HFFc6 (cell line): ENCODE data around the gene POU3F3. TPM values are rescaled to one million over a fixed set of nuclear protein-coding genes. Genes with fewer than 3 reads are reported as not detected.

Source experiments
- DNase-seq: peaks from one replicate; pipeline ENCODE4 v3.0.0-alpha.2; 2018
- H3K27ac Mint-ChIP-seq: 2 replicates; pipeline ENCODE4 v1.8.0; 2020; ENCODE audit warnings: mild to moderate bottlenecking, mixed read lengths
- H3K27me3 Mint-ChIP-seq: 2 replicates; pipeline ENCODE4 v1.8.0; 2021; ENCODE audit warnings: mild to moderate bottlenecking, moderate library complexity, mixed read lengths; ENCODE audit not compliant: insufficient read depth
- H3K36me3 Mint-ChIP-seq: 2 replicates; pipeline ENCODE4 v1.8.0; 2021; ENCODE audit warnings: low read depth, mixed read lengths
- H3K4me1 Mint-ChIP-seq: 2 replicates; pipeline ENCODE4 v1.8.0; 2020; ENCODE audit warnings: low read depth, mixed read lengths
- H3K4me3 Mint-ChIP-seq: 2 replicates; pipeline ENCODE4 v1.8.0; 2020; ENCODE audit warnings: mild to moderate bottlenecking, moderate library complexity, mixed read lengths
- H3K9me3 Mint-ChIP-seq: 2 replicates; pipeline ENCODE4 v1.8.0; 2020; ENCODE audit warnings: mild to moderate bottlenecking, mixed read lengths
- CTCF ChIP-seq: fragments of 200-600 bp; sonication (generic); IDR thresholded peaks from 2 replicates; pipeline ENCODE4 v1.5.0; 2021; ENCODE audit warnings: antibody characterized with exemption, mild to moderate bottlenecking
- total RNA-seq, 6 experiments: library from RNA; stranded (reverse); fragmentation: NEBNext Ultra II Directional; extraction: Animal tissue kit (Norgen Biotek cat#: 25700); gene quantifications; 2 replicates in 1 of 6; 3 replicates in 5 of 6; pipeline ENCODE4 v1.2.3, GENCODE V29; 2021

POU3F3 gene
- total RNA-seq, 6 experiments from 2014 or later, result not detected

- DNase-seq, result no peak
Measured at GRCh38 chr2:104836265-104836664, 17.6 kb upstream of the POU3F3 start.

GRCh38 chr2:104836841-104837240, 17.1 kb upstream of the POU3F3 start:
- TF ChIP-seq CTCF, result no peak
- Mint-ChIP-seq H3K9me3 (no peaks in the 10 kb centered on the region), H3K4me3 (no peak overlapping the region), H3K27me3 (peaks cover 1% of the 10 kb centered on the region), H3K4me1 (no peaks in the 10 kb centered on the region), H3K36me3 (no peaks in the 10 kb centered on the region), H3K27ac (no peak overlapping the region)
- DNase-seq, result no peak

More at GRCh38 chr2:104836265-104836664, 17.6 kb upstream of the POU3F3 start:
- H3K27me3 Mint-ChIP-seq, result peaks cover 1% of the 10 kb centered on the region; the same call in 1 of the 2 replicates
- no peak overlapping the region for H3K4me3 Mint-ChIP-seq
- no peaks in the 10 kb centered on the region for H3K36me3 Mint-ChIP-seq
- no peaks in the 10 kb centered on the region for H3K9me3 Mint-ChIP-seq
- no peak overlapping the region for H3K27ac Mint-ChIP-seq
- no peak for TF ChIP-seq CTCF
- H3K4me1 Mint-ChIP-seq, result no peaks in the 10 kb centered on the region

GRCh38 chr2:104840156-104840555, 13.8 kb upstream of the POU3F3 start:
- H3K4me1 Mint-ChIP-seq, result peaks cover under 1% of the 10 kb centered on the region; the same call in 1 of the 2 replicates
- peaks cover 12% of the 10 kb centered on the region for H3K27me3 Mint-ChIP-seq

GRCh38 chr2:104840893-104841585, 12.9 kb upstream of the POU3F3 start:
- H3K27me3 Mint-ChIP-seq, result peaks cover 17% of the 10 kb centered on the region
- no peaks in the 10 kb centered on the region for H3K36me3 Mint-ChIP-seq
- no peak overlapping the region for H3K4me3 Mint-ChIP-seq
- no peak overlapping the region for H3K27ac Mint-ChIP-seq
- no peaks in the 10 kb centered on the region for H3K9me3 Mint-ChIP-seq
- H3K4me1 Mint-ChIP-seq, result peaks cover 7% of the 10 kb centered on the region; the same call in 1 of the 2 replicates
- no peak for TF ChIP-seq CTCF
- no peak for DNase-seq

More at GRCh38 chr2:104840156-104840555, 13.8 kb upstream of the POU3F3 start:
- no peaks in the 10 kb centered on the region for H3K36me3 Mint-ChIP-seq
- no peak overlapping the region for H3K27ac Mint-ChIP-seq
- DNase-seq, result no peak
- no peak for TF ChIP-seq CTCF
- no peaks in the 10 kb centered on the region for H3K9me3 Mint-ChIP-seq
- H3K4me3 Mint-ChIP-seq, result no peak overlapping the region

- no peak for DNase-seq
- H3K4me3 Mint-ChIP-seq, result no peak overlapping the region
- no peak for TF ChIP-seq CTCF
- H3K27me3 Mint-ChIP-seq, result peaks cover 21% of the 10 kb centered on the region
- no peaks in the 10 kb centered on the region for H3K36me3 Mint-ChIP-seq
- H3K27ac Mint-ChIP-seq, result no peak overlapping the region
- H3K9me3 Mint-ChIP-seq, result no peaks in the 10 kb centered on the region
- peaks cover 10% of the 10 kb centered on the region; the same call in 1 of the 2 replicates for H3K4me1 Mint-ChIP-seq
Measured at GRCh38 chr2:104841744-104842143, 12.2 kb upstream of the POU3F3 start.
